ENCODE measurements around the gene BASP1.

BASP1 gene

GRCh38 chr5:17232405-17232804, 15.0 kb downstream of the BASP1 start:
- TF ChIP-seq, protein P1, sequence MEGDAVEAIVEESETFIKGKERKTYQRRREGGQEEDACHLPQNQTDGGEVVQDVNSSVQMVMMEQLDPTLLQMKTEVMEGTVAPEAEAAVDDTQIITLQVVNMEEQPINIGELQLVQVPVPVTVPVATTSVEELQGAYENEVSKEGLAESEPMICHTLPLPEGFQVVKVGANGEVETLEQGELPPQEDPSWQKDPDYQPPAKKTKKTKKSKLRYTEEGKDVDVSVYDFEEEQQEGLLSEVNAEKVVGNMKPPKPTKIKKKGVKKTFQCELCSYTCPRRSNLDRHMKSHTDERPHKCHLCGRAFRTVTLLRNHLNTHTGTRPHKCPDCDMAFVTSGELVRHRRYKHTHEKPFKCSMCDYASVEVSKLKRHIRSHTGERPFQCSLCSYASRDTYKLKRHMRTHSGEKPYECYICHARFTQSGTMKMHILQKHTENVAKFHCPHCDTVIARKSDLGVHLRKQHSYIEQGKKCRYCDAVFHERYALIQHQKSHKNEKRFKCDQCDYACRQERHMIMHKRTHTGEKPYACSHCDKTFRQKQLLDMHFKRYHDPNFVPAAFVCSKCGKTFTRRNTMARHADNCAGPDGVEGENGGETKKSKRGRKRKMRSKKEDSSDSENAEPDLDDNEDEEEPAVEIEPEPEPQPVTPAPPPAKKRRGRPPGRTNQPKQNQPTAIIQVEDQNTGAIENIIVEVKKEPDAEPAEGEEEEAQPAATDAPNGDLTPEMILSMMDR (IDR thresholded peaks at IDR 0.05; ENCODE audit: extremely low read depth, missing control alignments), result no peak
- no peak for DNase-seq (ENCODE audit: low spot score)

DNA sequence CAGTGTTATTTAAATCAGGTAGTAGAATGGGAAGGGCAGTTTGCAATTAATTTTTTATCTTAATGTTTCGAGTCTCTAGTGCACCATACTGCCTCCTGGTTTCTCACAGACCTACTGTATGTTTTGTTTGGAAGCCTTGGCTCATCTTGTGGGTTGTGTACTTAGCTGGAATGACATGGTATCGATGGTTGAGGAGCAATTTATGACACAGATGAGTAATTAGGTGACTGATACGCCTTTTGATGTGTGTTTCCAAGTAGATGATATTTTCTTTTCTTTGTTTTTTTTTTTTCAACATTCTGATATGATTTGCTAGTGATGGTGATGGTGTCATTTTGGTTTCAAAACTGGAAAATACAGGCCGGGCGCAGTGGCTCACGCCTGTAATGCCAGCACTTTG, 16.1 kb downstream of the BASP1 start:
- TF ChIP-seq, protein P1 (IDR thresholded peaks at IDR 0.05; ENCODE audit: extremely low read depth, missing control alignments), result no peak
- DNase-seq (ENCODE audit: low spot score), result no peak

GRCh38 chr5:17234374-17234773, 16.9 kb downstream of the BASP1 start:
- DNase-seq (ENCODE audit: low spot score), result no peak
- TF ChIP-seq, protein P1 (IDR thresholded peaks at IDR 0.05; ENCODE audit: extremely low read depth, missing control alignments), result no peak

- TF ChIP-seq, protein P1 (IDR thresholded peaks at IDR 0.05; ENCODE audit: extremely low read depth, missing control alignments), result no peak
- DNase-seq (ENCODE audit: low spot score), result no peak
Observed at GRCh38 chr5:17235731-17236330, 18.4 kb downstream of the BASP1 start.

DNA sequence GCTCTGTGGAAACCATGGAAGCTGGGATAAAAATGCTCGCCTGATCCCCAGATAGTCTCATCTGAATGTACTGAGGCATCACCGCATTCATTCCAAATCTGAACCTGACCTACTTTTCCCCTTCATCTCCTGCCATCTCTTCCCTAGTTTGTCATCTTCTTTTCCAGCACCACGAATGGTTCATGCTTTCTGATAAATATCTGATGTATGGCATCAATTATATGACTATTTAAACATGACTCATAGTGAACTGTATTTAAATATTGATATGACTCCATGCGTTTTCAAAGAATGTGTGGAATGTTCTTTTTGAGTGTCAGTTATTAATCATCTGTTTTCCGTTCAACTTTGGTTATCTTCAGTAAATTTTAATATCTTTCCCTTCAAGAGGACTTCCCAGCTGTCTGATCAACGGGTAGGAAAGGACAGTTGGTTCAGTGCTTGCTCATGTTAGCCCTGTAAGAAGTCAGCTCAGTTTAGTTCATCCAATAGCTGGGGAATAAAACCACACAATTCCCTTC, 21.1 kb downstream of the BASP1 start:
- no peak for DNase-seq (ENCODE audit: low spot score)
- TF ChIP-seq, protein P1 (IDR thresholded peaks at IDR 0.05; ENCODE audit: extremely low read depth, missing control alignments), result no peak

DNA sequence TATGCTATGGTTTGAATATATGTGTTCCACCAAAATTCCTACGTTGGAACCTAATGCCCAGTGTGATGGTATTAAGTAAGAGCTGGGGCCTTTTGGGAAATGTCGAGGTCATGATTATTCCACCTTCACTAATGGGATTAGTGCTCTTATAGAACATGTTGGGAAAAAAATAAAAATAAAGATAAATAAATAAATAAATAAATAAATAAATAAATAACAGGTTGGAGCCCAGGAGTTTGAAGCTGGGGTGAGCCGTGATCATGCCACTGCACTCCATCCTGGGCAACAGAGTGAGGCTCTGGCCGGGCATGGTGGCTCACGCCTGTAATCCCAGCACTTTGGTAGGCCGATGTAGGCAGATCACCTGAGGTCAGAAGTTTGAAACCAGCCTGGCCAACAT, 22.5 kb downstream of the BASP1 start:
- TF ChIP-seq, protein P1 (IDR thresholded peaks at IDR 0.05; ENCODE audit: extremely low read depth, missing control alignments), result no peak
- no peak for DNase-seq (ENCODE audit: low spot score)

- TF ChIP-seq, protein P1 (IDR thresholded peaks at IDR 0.05; ENCODE audit: extremely low read depth, missing control alignments), result no peak
- no peak for DNase-seq (ENCODE audit: low spot score)
Observed at GRCh38 chr5:17240487-17240886, 23.1 kb downstream of the BASP1 start.
